H9 (cell line): ENCODE data around the gene C11orf24. TPM values are rescaled to one million over a fixed set of nuclear protein-coding genes. Genes with fewer than 3 reads are reported as not detected.

Source experiments
- DNase-seq: peaks from one replicate; pipeline ENCODE4 v3.0.0-alpha.2; 2017
- H2AFZ ChIP-seq: one replicate; pipeline ENCODE4 v1.6.1; 2013; ENCODE audit warnings: mild to moderate bottlenecking, low read length, control low read depth, moderate library complexity
- H2AK5ac ChIP-seq: 2 replicates; pipeline ENCODE4 v1.6.1; 2013; ENCODE audit warnings: low read length, control low read depth, mixed read lengths; ENCODE audit not compliant: insufficient read length
- H2BK120ac ChIP-seq: one replicate; pipeline ENCODE4 v1.6.1; 2013; ENCODE audit warnings: low read depth, mild to moderate bottlenecking, low read length, control low read depth, inconsistent platforms; ENCODE audit not compliant: poor library complexity, severe bottlenecking
- H2BK12ac ChIP-seq: 2 replicates; pipeline ENCODE4 v1.6.1; 2013; ENCODE audit warnings: low read length, control low read depth, mixed read lengths, low read depth; ENCODE audit not compliant: insufficient read length
- H2BK15ac ChIP-seq: 2 replicates; pipeline ENCODE4 v1.6.1; 2013; ENCODE audit warnings: low read depth, low read length, control low read depth
- H2BK20ac ChIP-seq: one replicate; pipeline ENCODE4 v1.6.1; 2013; ENCODE audit warnings: low read depth, mild to moderate bottlenecking, low read length, control low read depth, inconsistent platforms; ENCODE audit not compliant: poor library complexity, severe bottlenecking
- H2BK5ac ChIP-seq: 2 replicates; pipeline ENCODE4 v1.6.1; 2013; ENCODE audit warnings: low read length, control low read depth, mixed read lengths; ENCODE audit not compliant: insufficient read length
- H3K14ac ChIP-seq: 2 replicates; pipeline ENCODE4 v1.6.1; 2013; ENCODE audit warnings: low read length, control low read depth; ENCODE audit not compliant: insufficient read depth
- H3K18ac ChIP-seq: 2 replicates; pipeline ENCODE4 v1.6.1; 2013; ENCODE audit warnings: low read depth, mild to moderate bottlenecking, mixed read lengths, low read length, control low read depth; ENCODE audit not compliant: insufficient read length
- H3K23ac ChIP-seq: 2 replicates; pipeline ENCODE4 v1.6.1; 2013; ENCODE audit warnings: low read length, control low read depth, mixed read lengths, low read depth; ENCODE audit not compliant: insufficient read length
- H3K23me2 ChIP-seq: 2 replicates; pipeline ENCODE4 v1.6.1; 2013; ENCODE audit warnings: low read depth, mild to moderate bottlenecking, mixed read lengths, low read length, control low read depth; ENCODE audit not compliant: insufficient read length, poor library complexity, severe bottlenecking
- H3K27ac ChIP-seq: 2 replicates; pipeline ENCODE4 v1.5.1; 2013; ENCODE audit warnings: low read length, control low read depth, mixed read lengths, low read depth; ENCODE audit not compliant: insufficient read length
- H3K27me3 ChIP-seq: 2 replicates; pipeline ENCODE4 v1.6.1; 2013; ENCODE audit warnings: low read length, control low read depth, inconsistent platforms; ENCODE audit not compliant: insufficient read depth
- H3K4ac ChIP-seq: 2 replicates; pipeline ENCODE4 v1.6.1; 2013; ENCODE audit warnings: low read depth, mild to moderate bottlenecking, control low read depth, inconsistent platforms, low read length, moderate library complexity
- H3K4me1 ChIP-seq: 2 replicates; pipeline ENCODE4 v1.6.1; 2013; ENCODE audit warnings: low read length, control low read depth, inconsistent platforms; ENCODE audit not compliant: insufficient read depth
- H3K4me2 ChIP-seq: 2 replicates; pipeline ENCODE4 v1.6.1; 2013; ENCODE audit warnings: low read length, control low read depth, mixed read lengths; ENCODE audit not compliant: insufficient read length, insufficient read depth
- H3K56ac ChIP-seq: 2 replicates; pipeline ENCODE4 v1.6.1; 2013; ENCODE audit warnings: low read depth, mild to moderate bottlenecking, mixed read lengths, low read length, control low read depth; ENCODE audit not compliant: insufficient read length
- H3K79me1 ChIP-seq: 2 replicates; pipeline ENCODE4 v1.6.1; 2013; ENCODE audit warnings: low read depth, mild to moderate bottlenecking, moderate library complexity, low read length, control low read depth, inconsistent platforms; ENCODE audit not compliant: insufficient read depth, poor library complexity, severe bottlenecking
- H3K79me2 ChIP-seq: 2 replicates; pipeline ENCODE4 v1.6.1; 2013; ENCODE audit warnings: low read length, control low read depth, inconsistent platforms; ENCODE audit not compliant: insufficient read depth
- H3K9ac ChIP-seq: 2 replicates; pipeline ENCODE4 v1.6.1; 2013; ENCODE audit warnings: low read length, control low read depth, mixed read lengths; ENCODE audit not compliant: insufficient read length; ENCODE audit errors: extremely low read depth
- H3K9me3 ChIP-seq: one replicate; pipeline ENCODE4 v1.6.1; 2013; ENCODE audit warnings: low read depth, low read length, inconsistent platforms; ENCODE audit not compliant: control insufficient read depth
- H3T11ph ChIP-seq: one replicate; pipeline ENCODE4 v1.6.1; 2013; ENCODE audit warnings: mild to moderate bottlenecking, low read length, control low read depth, inconsistent platforms
- H4K20me1 ChIP-seq: one replicate; pipeline ENCODE4 v1.6.1; 2013; ENCODE audit not compliant: control insufficient read depth, insufficient read length, insufficient read depth
- H4K5ac ChIP-seq: 2 replicates; pipeline ENCODE4 v1.6.1; 2013; ENCODE audit warnings: low read depth, mild to moderate bottlenecking, mixed read lengths, low read length, control low read depth; ENCODE audit not compliant: insufficient read length
- H4K8ac ChIP-seq: replicated peaks from 2 replicates; pipeline ENCODE4 v1.6.1; 2013; ENCODE audit warnings: low read length, control low read depth, mixed read lengths, low read depth; ENCODE audit not compliant: insufficient read length
- H4K91ac ChIP-seq: 2 replicates; pipeline ENCODE4 v1.6.1; 2013; ENCODE audit warnings: low read depth, mild to moderate bottlenecking, moderate library complexity, mixed read lengths, low read length, control low read depth; ENCODE audit not compliant: insufficient read length
- H3K27ac Mint-ChIP-seq, 3 experiments: 2 replicates in 2 of 3; 3 replicates in 1 of 3; pipeline ENCODE4 v1.8.0; 2020 to 2021; ENCODE audit warnings: mixed read lengths in 3 of 3, mild to moderate bottlenecking in 1 of 3, moderate library complexity in 1 of 3
- H3K27me3 Mint-ChIP-seq: 2 replicates; pipeline ENCODE4 v1.8.0; 2021; ENCODE audit warnings: low read depth, mild to moderate bottlenecking, moderate library complexity, mixed read lengths
- H3K36me3 Mint-ChIP-seq, 3 experiments: 2 replicates in 2 of 3; 3 replicates in 1 of 3; pipeline ENCODE4 v1.8.0; 2020 to 2021; ENCODE audit warnings: low read depth in 3 of 3, mixed read lengths in 3 of 3; ENCODE audit not compliant: insufficient read depth in 1 of 3
- H3K4me1 Mint-ChIP-seq, 2 experiments: 2 replicates each; pipeline ENCODE4 v1.8.0; 2020; ENCODE audit warnings: mixed read lengths in 2 of 2
- H3K4me3 Mint-ChIP-seq, 2 experiments: 2 replicates in 1 of 2; 3 replicates in 1 of 2; pipeline ENCODE4 v1.8.0; 2020 to 2021; ENCODE audit warnings: mild to moderate bottlenecking in 2 of 2, mixed read lengths in 2 of 2, moderate library complexity in 1 of 2
- H3K9me3 Mint-ChIP-seq, 2 experiments: 2 replicates in 1 of 2; 3 replicates in 1 of 2; pipeline ENCODE4 v1.8.0; 2020; ENCODE audit warnings: mild to moderate bottlenecking in 2 of 2, mixed read lengths in 2 of 2, moderate library complexity in 1 of 2
- CTCF ChIP-seq: fragments of 200-600 bp; sonication (generic); conservative IDR thresholded peaks from 3 replicates; pipeline ENCODE4 v1.8.0; 2021; ENCODE audit warnings: antibody characterized with exemption, mild to moderate bottlenecking
- WGBS: extraction: QIAGEN DNeasy Blood & Tissue Kit; methylation state at CpG from one replicate; pipeline ENCODE4 v1.1.7; 2013; ENCODE audit warnings: missing lambda C conversion rate, low lambda C conversion rate, mixed read lengths; ENCODE audit not compliant: insufficient read length; ENCODE audit errors: extremely low coverage; 5-methylcytosine and 5-hydroxymethylcytosine counted together
- total RNA-seq: library from RNA; stranded (reverse); gene quantifications from 2 replicates; pipeline ENCODE4 v1.2.1, GENCODE V29; 2021

Gene C11orf24
- total RNA-seq, 1 experiment from 2014 or later = 46.8 TPM

- Histone ChIP-seq H2BK12ac (no peak overlapping the region), H3T11ph (no peak overlapping the region), H2BK20ac (no peak overlapping the region), H3K4ac (no peak overlapping the region), H3K27me3 (no peaks in the 10 kb centered on the region), H3K56ac (no peak overlapping the region), H3K14ac (no peak overlapping the region), H2AK5ac (no peak overlapping the region), H4K91ac (no peak overlapping the region), H3K4me1 (no peaks in the 10 kb centered on the region; the same call in 1 of the 2 replicates), H2AFZ (no peak overlapping the region), H3K79me2 (peaks cover 3% of the 10 kb centered on the region; the same call in 1 of the 2 replicates), H3K18ac (no peak overlapping the region), H2BK5ac (no peak overlapping the region), H3K23ac (no peak overlapping the region), H3K9ac (no peak overlapping the region), H4K20me1 (no peaks in the 10 kb centered on the region), H2BK120ac (no peak overlapping the region), H3K9me3 (no peaks in the 10 kb centered on the region), H3K4me2 (no peak overlapping the region), H4K5ac (no peak overlapping the region), H3K23me2 (peaks cover 11% of the 10 kb centered on the region), H3K79me1 (no peaks in the 10 kb centered on the region), H2BK15ac (no peak overlapping the region), H3K27ac (no peak overlapping the region), H4K8ac (no peak overlapping the region)
- Mint-ChIP-seq H3K27ac (peak overlapping the region in 1 of 3 experiments; percentile 83; a peak in 3 of 7 replicates), H3K36me3 (peaks cover 2 to 5% (median 2%) of the 10 kb centered on the region in 3 experiments; a peak in 3 of 7 replicates), H3K4me1 (peaks cover 27 to 29% of the 10 kb centered on the region in 2 experiments), H3K9me3 (peaks cover 7 to 10% of the 10 kb centered on the region in 2 experiments), H3K27me3 (peaks cover 6% of the 10 kb centered on the region), H3K4me3 (no peak overlapping the region; a peak in 1 of 5 replicates)
- no CpG with 5 or more reads among the region's 2 CpGs for WGBS
- no peak for DNase-seq
- TF ChIP-seq CTCF = no peak
These were observed 37.9 kb upstream of the C11orf24 start for GRCh38 chr11:68309621-68310185.
